Measurements from ENCODE around the gene ANO3.

DNA sequence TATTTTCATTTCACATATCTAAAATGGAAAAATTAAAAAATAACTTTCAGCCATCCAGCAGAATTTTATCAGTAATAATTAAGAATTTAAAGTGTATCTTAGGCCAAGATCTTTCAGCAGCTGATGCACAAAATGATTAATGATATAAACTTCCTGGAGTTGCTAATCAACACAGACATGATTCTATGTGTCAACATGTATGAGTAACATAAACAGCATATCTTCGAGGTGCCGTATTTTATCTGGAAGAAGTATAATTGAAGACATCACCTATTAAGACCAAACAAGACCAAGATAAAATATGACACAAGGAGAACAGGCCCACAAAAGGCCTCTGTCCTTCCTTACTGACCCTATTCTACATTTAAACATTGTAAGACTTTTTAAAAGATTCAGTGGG is 344.7 kb downstream of the ANO3 start:
- no peak for TF ChIP-seq GATA3 (IDR thresholded peaks at IDR 0.05; ENCODE audit: low read depth, low read length)
- TF ChIP-seq GATA2 (IDR thresholded peaks at IDR 0.05; ENCODE audit: low read depth, low read length) = no peak
